Epithelial cell of esophagus (primary cell): ENCODE results near the gene ENG.

ENCODE experiments used
- DNase-seq: peaks from one replicate; pipeline ENCODE4 v3.0.0; 2010; ENCODE audit warnings: low read depth
- H3K4me3 ChIP-seq: 2 replicates; pipeline ENCODE4 v1.5.1; 2011; ENCODE audit warnings: mild to moderate bottlenecking, low read length, control low read depth
- CTCF ChIP-seq: IDR thresholded peaks from 2 replicates; pipeline ENCODE4 v1.5.1; 2011; ENCODE audit warnings: low read depth, mild to moderate bottlenecking, low read length, control low read depth, inconsistent platforms; ENCODE audit not compliant: insufficient read depth; ENCODE audit errors: missing control alignments

The ENG gene

GRCh38 chr9:127817881-127818434 lies 36.5 kb downstream of the ENG start:
- no peak overlapping the region for H3K4me3 ChIP-seq
- no peak for TF ChIP-seq CTCF

DNA sequence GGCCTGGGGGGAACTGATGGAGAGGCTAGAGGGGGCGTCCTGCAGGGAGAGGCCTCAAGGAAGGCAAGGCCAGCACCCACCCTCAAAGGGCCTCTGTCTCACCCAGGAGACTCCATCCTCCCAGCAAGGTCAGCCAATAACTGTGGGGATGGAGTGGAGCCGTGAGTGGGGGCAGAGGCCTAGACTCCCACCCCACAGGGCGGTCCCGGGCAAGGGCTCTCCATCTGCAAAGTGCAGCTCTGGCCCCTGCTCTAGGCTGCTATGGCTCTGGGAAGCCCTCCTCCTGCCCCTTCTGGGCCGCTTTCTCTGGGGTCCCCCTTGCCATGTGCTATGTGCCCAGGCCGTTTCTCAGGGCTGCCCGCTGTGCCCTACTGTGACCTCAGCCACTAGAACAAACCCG lies 37.7 kb downstream of the ENG start:
- TF ChIP-seq CTCF: no peak
- no peak overlapping the region for H3K4me3 ChIP-seq
- DNase-seq: no peak

More at GRCh38 chr9:127817881-127818434, 36.5 kb downstream of the ENG start:
- no peak for DNase-seq

DNA sequence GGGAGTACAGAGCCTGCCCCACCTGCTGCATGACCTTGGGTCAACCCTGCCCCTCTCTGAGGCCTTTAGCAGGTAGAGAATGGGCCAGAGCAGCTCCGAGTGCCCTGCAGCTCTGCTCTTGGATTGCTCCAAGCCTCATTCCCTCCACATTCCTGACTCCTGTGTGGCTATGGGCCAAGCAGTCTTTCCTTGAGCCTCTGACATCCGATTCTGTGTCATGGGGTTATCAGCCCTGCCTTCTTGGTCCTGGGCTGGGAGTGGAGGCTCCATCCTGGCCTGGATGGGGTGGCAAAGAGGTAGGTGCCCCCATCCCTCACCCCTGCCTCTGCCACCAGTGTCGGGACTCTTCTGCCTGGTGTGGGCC lies 38.1 kb downstream of the ENG start:
- H3K4me3 ChIP-seq: no peak overlapping the region
- TF ChIP-seq CTCF: no peak

DNA sequence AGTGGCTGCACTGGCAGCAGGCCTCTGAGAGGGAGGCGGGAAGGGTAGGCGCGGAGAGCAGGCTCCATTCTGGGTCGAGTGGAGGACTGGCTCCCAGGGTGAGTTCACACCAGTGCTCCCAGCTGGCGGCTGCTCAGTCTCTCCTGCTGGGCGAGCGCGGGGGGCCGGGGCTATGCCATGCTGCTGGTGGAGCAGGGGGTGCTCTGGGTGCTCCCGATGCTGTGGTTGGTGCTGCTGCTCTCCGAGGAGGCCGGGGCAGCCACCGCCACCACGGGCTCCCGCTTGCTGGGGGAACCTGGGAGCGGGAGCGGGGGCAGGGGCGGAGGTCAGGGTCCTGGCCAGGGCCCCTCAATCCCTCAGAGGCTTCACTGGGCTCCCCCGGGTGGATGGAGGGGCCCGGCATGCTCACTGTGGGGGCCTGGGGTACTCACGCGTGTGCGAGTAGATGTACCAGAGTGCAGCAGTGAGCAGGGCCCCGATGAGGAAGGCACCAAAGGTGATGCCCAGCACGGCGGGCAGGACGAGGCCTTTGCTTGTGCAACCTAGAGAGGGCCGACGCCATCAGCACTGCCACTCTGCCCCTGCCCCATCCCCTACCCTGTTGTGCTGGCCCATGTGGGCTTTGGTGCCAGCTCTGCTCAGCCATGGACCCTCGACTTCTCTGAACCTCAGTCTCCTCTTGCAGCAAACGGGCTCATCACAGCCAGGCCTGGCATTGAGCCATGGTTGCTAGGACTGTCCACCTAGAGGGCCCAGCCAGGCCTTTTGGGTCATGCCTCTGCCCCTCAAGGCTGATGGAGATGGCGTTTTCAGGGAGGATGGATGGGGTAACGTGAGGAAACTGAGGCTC lies 38.7 kb downstream of the ENG start:
- TF ChIP-seq CTCF: no peak
- DNase-seq: no peak
- H3K4me3 ChIP-seq: no peak overlapping the region

More for the DNA sequence above, 38.1 kb downstream of the ENG start:
- DNase-seq: no peak

DNA sequence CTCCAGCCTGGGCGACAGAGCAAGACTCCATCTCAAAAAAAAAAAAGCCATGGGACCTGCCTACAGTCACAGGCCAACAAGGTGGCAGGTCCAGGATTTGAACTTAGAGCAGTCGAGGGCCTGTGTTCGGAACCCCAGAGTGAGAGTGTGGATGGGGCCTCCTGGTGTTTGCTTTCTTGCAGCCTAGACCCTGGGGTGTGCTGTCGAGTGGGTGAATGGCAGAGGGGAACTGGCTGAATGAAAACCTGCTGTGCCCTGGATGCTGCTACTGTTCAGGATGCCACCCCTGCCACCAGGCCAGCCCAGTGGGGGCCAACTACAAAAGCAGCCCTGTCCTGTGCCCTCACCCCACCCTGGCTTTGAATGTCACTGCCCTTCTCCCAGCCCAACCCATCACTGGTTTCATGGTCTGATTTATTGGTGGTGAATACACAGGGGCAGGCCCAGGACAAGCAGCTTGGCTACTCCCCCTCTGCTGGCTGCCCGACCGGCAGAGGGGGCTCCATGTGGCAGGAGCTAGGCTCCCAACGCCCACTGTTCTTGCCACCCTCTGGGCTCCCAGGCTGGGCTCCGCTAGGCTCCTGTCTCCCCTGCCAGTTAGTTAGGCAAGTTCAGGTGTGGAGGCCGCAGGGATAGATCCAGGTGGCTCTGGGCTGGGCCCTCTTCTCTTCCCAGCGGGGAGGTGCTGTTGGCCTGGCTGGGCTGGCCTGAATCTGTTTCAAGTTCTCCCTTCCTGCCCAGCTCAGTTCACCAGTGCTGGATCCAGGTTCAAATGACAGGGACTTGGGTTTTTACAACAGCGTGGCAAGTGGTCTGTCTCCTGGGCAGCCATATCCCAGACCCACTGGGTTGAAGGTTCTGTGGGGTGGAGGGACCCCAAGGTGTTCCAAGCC lies 39.6 kb downstream of the ENG start:
- DNase-seq: no peak
- no peak for TF ChIP-seq CTCF
- no peak overlapping the region for H3K4me3 ChIP-seq

DNA sequence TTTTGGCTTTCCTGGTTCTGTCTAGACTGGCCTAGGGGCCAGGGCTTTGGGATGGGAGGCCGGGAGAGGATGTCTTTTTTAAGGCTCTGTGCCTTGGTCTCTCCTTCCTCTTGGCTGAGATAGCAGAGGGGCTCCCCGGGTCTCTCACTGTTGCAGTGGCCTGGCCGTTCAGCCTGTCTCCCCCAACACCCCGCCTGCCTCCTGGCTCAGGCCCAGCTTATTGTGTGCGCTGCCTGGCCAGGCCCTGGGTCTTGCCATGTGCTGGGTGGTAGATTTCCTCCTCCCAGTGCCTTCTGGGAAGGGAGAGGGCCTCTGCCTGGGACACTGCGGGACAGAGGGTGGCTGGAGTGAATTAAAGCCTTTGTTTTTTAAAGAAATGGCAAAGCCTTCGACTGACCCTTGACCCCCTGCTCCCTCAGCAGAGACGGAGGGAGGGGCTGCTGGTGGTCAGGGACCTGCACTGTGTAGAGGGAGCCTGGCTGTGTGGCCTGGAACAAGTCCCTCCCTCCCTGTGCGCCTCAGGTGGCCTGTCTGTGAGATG lies 40.7 kb downstream of the ENG start:
- no peak for DNase-seq
- H3K4me3 ChIP-seq: no peak overlapping the region
- TF ChIP-seq CTCF: no peak
